ENCODE results near the gene PTPN5. TPM values are rescaled to one million over a fixed set of nuclear protein-coding genes. Genes with fewer than 3 reads are reported as not detected.
A peak's percentile ranks its signal among the peaks of the same experiment; 100 is the strongest.

Gene PTPN5
- polyA plus RNA-seq, 3 donors, result not detected

DNA sequence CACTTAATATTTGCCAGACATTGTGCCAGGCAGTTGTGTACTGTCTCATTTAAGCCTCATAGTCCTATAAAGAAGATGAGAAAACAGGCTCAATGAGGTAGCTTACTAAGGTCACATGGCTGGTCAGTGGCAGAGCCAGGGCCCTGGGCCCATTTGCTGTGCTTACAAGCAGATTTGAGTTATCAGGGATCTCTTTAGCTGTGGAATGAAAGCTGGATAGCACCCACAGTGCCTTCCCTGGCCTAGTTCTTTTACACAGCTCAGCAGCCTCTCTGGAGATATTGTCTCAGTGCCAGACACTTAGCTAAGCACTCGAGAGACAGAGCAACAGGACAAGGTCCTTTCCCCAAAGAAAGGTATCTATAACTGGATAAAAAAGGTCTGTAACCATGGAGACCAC, 86.9 kb downstream of the PTPN5 start:
- H3K27ac Mint-ChIP-seq, result peak overlapping the region in 1 of 7 donors; percentile 14
- intact Hi-C loops (cut with micrococcal nuclease), result no loop called here
- Histone ChIP-seq H3K9me3 (replicated peaks in 1 of 2; ENCODE audit: control insufficient read depth in 1 of 2, insufficient read depth in 1 of 2, low read length in 2 of 2) (no peaks in the 10 kb centered on the region), H3K4me2 (replicated peaks; ENCODE audit: extremely low read depth, low read length, poor library complexity, severe bottlenecking) (no peak overlapping the region), H3K4me1 (ENCODE audit: control insufficient read depth in 1 of 2, insufficient read depth in 2 of 2, low read length in 2 of 2) (peaks cover 29 to 30% of the 10 kb centered on the region in 2 donors), H3K36me3 (replicated peaks in 1 of 2; ENCODE audit: control insufficient read depth in 1 of 2, insufficient read depth in 2 of 2, low read length in 2 of 2) (no peaks in the 10 kb centered on the region), H2AFZ (ENCODE audit: insufficient read depth, low read depth, low read length, poor library complexity, severe bottlenecking) (no peak overlapping the region), H4K20me1 (ENCODE audit: insufficient read depth, low read length) (no peaks in the 10 kb centered on the region), H3K4me3 (replicated peaks in 1 of 3; ENCODE audit: low read depth in 2 of 3, low read length in 3 of 3) (no peak overlapping the region), H3K27ac (ENCODE audit: low read depth in 1 of 2, low read length in 2 of 2) (no peak overlapping the region), H3K79me2 (ENCODE audit: insufficient read depth, low read length) (no peaks in the 10 kb centered on the region), H3K27me3 (ENCODE audit: control insufficient read depth in 2 of 2, insufficient read depth in 2 of 2, low read length in 2 of 2) (peaks cover 21 to 31% of the 10 kb centered on the region in 2 donors), H3K9ac (ENCODE audit: insufficient read depth, low read length, poor library complexity, severe bottlenecking) (no peak overlapping the region)
- peaks cover 36% of the 10 kb centered on the region for H3K4me1 Mint-ChIP-seq
- no peak for DNase-seq
- H3K9me3 Mint-ChIP-seq, result peaks cover 0 to 8% (median 0%) of the 10 kb centered on the region in 7 donors
- peaks cover 29 to 49% (median 37%) of the 10 kb centered on the region in 3 donors for H3K27me3 Mint-ChIP-seq (ENCODE audit: low read depth in 3 of 3)
- TF ChIP-seq, protein P1, sequence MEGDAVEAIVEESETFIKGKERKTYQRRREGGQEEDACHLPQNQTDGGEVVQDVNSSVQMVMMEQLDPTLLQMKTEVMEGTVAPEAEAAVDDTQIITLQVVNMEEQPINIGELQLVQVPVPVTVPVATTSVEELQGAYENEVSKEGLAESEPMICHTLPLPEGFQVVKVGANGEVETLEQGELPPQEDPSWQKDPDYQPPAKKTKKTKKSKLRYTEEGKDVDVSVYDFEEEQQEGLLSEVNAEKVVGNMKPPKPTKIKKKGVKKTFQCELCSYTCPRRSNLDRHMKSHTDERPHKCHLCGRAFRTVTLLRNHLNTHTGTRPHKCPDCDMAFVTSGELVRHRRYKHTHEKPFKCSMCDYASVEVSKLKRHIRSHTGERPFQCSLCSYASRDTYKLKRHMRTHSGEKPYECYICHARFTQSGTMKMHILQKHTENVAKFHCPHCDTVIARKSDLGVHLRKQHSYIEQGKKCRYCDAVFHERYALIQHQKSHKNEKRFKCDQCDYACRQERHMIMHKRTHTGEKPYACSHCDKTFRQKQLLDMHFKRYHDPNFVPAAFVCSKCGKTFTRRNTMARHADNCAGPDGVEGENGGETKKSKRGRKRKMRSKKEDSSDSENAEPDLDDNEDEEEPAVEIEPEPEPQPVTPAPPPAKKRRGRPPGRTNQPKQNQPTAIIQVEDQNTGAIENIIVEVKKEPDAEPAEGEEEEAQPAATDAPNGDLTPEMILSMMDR (IDR thresholded peaks at IDR 0.05), result no peak
- peaks cover 16 to 25% of the 10 kb centered on the region in 2 donors for H3K36me3 Mint-ChIP-seq
- no peak overlapping the region for H3K4me3 Mint-ChIP-seq
- WGBS (ENCODE audit: insufficient coverage), result 80% methylated on average over 1 of the region's 1 CpG

DNA sequence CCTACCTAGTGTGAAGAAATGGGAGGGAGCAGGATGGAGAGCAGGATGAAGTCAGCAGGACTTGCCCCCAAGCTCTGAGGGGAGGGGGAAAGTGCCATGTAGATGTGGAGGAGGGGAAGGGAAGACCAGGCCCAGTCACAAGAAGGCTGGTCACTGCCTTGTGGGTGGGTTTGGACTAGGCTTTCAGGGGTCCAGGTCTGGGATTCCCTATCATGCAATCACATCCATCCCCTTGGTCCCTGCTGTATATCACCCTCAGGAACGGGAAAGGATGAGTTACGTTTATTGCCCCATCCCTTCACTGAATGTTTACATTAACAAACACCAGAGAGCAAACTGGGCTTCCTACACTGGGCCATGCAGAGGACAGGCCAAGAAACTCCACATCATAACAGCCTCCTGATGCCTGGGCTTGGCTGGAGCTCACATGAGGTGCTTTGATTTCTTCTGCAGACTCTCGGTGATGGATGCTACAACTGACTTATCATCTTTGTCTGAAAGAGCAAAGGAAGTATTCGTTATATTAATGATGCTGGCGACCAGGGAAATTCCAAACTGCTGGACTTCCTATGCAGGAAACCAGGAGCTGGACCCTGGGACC, 87.5 kb downstream of the PTPN5 start:
- peaks cover 16 to 25% of the 10 kb centered on the region in 2 donors for H3K36me3 Mint-ChIP-seq
- no peaks in the 10 kb centered on the region for H3K36me3 ChIP-seq (replicated peaks in 1 of 2; ENCODE audit: control insufficient read depth in 1 of 2, insufficient read depth in 2 of 2, low read length in 2 of 2)
- WGBS (ENCODE audit: insufficient coverage), result 98% methylated on average over 5 of the region's 5 CpGs
- peak overlapping the region in 1 of 2 donors; percentile 50 for H3K4me3 Mint-ChIP-seq
- peaks cover 0 to 8% (median 0%) of the 10 kb centered on the region in 7 donors for H3K9me3 Mint-ChIP-seq
- H2AFZ ChIP-seq (ENCODE audit: insufficient read depth, low read depth, low read length, poor library complexity, severe bottlenecking), result no peak overlapping the region
- H3K4me3 ChIP-seq (replicated peaks in 1 of 3; ENCODE audit: low read depth in 2 of 3, low read length in 3 of 3), result no peak overlapping the region
- peaks cover 29 to 47% (median 33%) of the 10 kb centered on the region in 3 donors for H3K27me3 Mint-ChIP-seq (ENCODE audit: low read depth in 3 of 3)
- no peak overlapping the region for H3K27ac Mint-ChIP-seq
- H3K4me1 ChIP-seq (ENCODE audit: control insufficient read depth in 1 of 2, insufficient read depth in 2 of 2, low read length in 2 of 2), result peaks cover 34 to 35% of the 10 kb centered on the region in 2 donors
- DNase-seq, result no peak
- TF ChIP-seq, protein P1 (IDR thresholded peaks at IDR 0.05), result no peak
- no peaks in the 10 kb centered on the region for H4K20me1 ChIP-seq (ENCODE audit: insufficient read depth, low read length)
- no peaks in the 10 kb centered on the region for H3K9me3 ChIP-seq (replicated peaks in 1 of 2; ENCODE audit: control insufficient read depth in 1 of 2, insufficient read depth in 1 of 2, low read length in 2 of 2)
- intact Hi-C loops (cut with micrococcal nuclease), result no loop called here
- H3K4me2 ChIP-seq (replicated peaks; ENCODE audit: extremely low read depth, low read length, poor library complexity, severe bottlenecking), result no peak overlapping the region
- H3K4me1 Mint-ChIP-seq, result peaks cover 42% of the 10 kb centered on the region
- no peak overlapping the region for H3K9ac ChIP-seq (ENCODE audit: insufficient read depth, low read length, poor library complexity, severe bottlenecking)
- H3K79me2 ChIP-seq (ENCODE audit: insufficient read depth, low read length), result no peaks in the 10 kb centered on the region
- H3K27ac ChIP-seq (ENCODE audit: low read depth in 1 of 2, low read length in 2 of 2), result no peak overlapping the region
- peaks cover 21 to 31% of the 10 kb centered on the region in 2 donors for H3K27me3 ChIP-seq (ENCODE audit: control insufficient read depth in 2 of 2, insufficient read depth in 2 of 2, low read length in 2 of 2)
